Measurements from ENCODE around the gene ATP9A. TPM values are rescaled to one million over a fixed set of nuclear protein-coding genes. Genes with fewer than 3 reads are reported as not detected.

The ATP9A gene
- total RNA-seq, 1 donor from 2014 or later = 35.8 TPM

- intact Hi-C loops (cut with DNase I) = no loop called here
- Histone ChIP-seq H3K4me3 (no peak overlapping the region), H3K9me3 (no peaks in the 10 kb centered on the region), H3K27me3 (no peaks in the 10 kb centered on the region), H3K4me1 (peaks cover 26% of the 10 kb centered on the region), H3K36me3 (no peaks in the 10 kb centered on the region), H3K27ac (no peak overlapping the region)
- DNase-seq (ENCODE audit: extremely low spot score in 2 of 2) = no peak
- TF ChIP-seq POLR2A (IDR thresholded peaks at IDR 0.05) (no peak), CTCF (IDR thresholded peaks at IDR 0.05) (no peak), POLR2AphosphoS5 (IDR thresholded peaks at IDR 0.05; ENCODE audit: insufficient read depth in 1 of 2, low read depth in 1 of 2) (no peak)
These were observed 200.6 kb downstream of the ATP9A start for GRCh38 chr20:51567622-51568021.

- no peaks in the 10 kb centered on the region for H3K27me3 ChIP-seq
- H3K4me3 ChIP-seq = no peak overlapping the region
- no peak overlapping the region for H3K27ac ChIP-seq
- DNase-seq (ENCODE audit: extremely low spot score in 2 of 2) = no peak
- intact Hi-C loops (cut with DNase I) = no loop called here
- H3K9me3 ChIP-seq = no peaks in the 10 kb centered on the region
- H3K36me3 ChIP-seq = no peaks in the 10 kb centered on the region
- TF ChIP-seq CTCF (IDR thresholded peaks at IDR 0.05) = no peak
- H3K4me1 ChIP-seq = peaks cover 35% of the 10 kb centered on the region
These were observed 201.6 kb downstream of the ATP9A start for GRCh38 chr20:51566594-51566993.

GRCh38 chr20:51565298-51566144 is 202.7 kb downstream of the ATP9A start:
- no peak overlapping the region for H3K4me3 ChIP-seq

GRCh38 chr20:51563486-51564332 is 204.5 kb downstream of the ATP9A start:
- H3K4me1 ChIP-seq = peaks cover 46% of the 10 kb centered on the region
- no peak for TF ChIP-seq CTCF (IDR thresholded peaks at IDR 0.05)
- H3K4me3 ChIP-seq = peak overlapping the region; percentile 55 to 67
- H3K36me3 ChIP-seq = no peaks in the 10 kb centered on the region
- intact Hi-C loops (cut with DNase I) = no loop called here
- peak overlapping the region; percentile 91 for H3K27ac ChIP-seq
- H3K27me3 ChIP-seq = no peaks in the 10 kb centered on the region
- DNase-seq (ENCODE audit: extremely low spot score in 2 of 2) = no peak
- no peaks in the 10 kb centered on the region for H3K9me3 ChIP-seq

More at GRCh38 chr20:51565298-51566144, 202.7 kb downstream of the ATP9A start:
- no peak for DNase-seq (ENCODE audit: extremely low spot score in 2 of 2)
- Histone ChIP-seq H3K27ac (peak overlapping the region; percentile 9), H3K4me1 (peaks cover 43% of the 10 kb centered on the region), H3K36me3 (no peaks in the 10 kb centered on the region), H3K9me3 (no peaks in the 10 kb centered on the region), H3K27me3 (no peaks in the 10 kb centered on the region)
- intact Hi-C loops (cut with DNase I) = no loop called here
- TF ChIP-seq POLR2A (IDR thresholded peaks at IDR 0.05) (no peak), POLR2AphosphoS5 (IDR thresholded peaks at IDR 0.05; ENCODE audit: insufficient read depth in 1 of 2, low read depth in 1 of 2) (no peak), CTCF (IDR thresholded peaks at IDR 0.05) (no peak)

- no peak for DNase-seq (ENCODE audit: extremely low spot score in 2 of 2)
- H3K9me3 ChIP-seq = no peaks in the 10 kb centered on the region
- TF ChIP-seq CTCF (IDR thresholded peaks at IDR 0.05) (no peak), POLR2AphosphoS5 (IDR thresholded peaks at IDR 0.05; ENCODE audit: insufficient read depth in 1 of 2, low read depth in 1 of 2) (no peak), POLR2A (IDR thresholded peaks at IDR 0.05) (no peak)
- H3K36me3 ChIP-seq = no peaks in the 10 kb centered on the region
- peak overlapping the region; percentile 91 for H3K27ac ChIP-seq
- H3K27me3 ChIP-seq = no peaks in the 10 kb centered on the region
- peak overlapping the region; percentile 55 to 67 for H3K4me3 ChIP-seq
- intact Hi-C loops (cut with DNase I) = no loop called here
- H3K4me1 ChIP-seq = peaks cover 46% of the 10 kb centered on the region
These were observed 205.1 kb downstream of the ATP9A start for GRCh38 chr20:51563174-51563485.
